GM18498 (cell line): ENCODE results near the gene SP140L.
"Not testable (repeated sequence)": the region's sequence is repeated elsewhere in the genome, so short reads cannot be mapped to it uniquely, and the experiment has no call there.

Experiments used
- ATAC-seq: cut with Tn5 transposase; IDR thresholded peaks from one replicate; pipeline ENCODE4 v1.9.1; 2021; ENCODE audit warnings: mild to moderate bottlenecking, moderate library complexity; ENCODE audit not compliant: unreplicated experiment

Gene SP140L

DNA sequence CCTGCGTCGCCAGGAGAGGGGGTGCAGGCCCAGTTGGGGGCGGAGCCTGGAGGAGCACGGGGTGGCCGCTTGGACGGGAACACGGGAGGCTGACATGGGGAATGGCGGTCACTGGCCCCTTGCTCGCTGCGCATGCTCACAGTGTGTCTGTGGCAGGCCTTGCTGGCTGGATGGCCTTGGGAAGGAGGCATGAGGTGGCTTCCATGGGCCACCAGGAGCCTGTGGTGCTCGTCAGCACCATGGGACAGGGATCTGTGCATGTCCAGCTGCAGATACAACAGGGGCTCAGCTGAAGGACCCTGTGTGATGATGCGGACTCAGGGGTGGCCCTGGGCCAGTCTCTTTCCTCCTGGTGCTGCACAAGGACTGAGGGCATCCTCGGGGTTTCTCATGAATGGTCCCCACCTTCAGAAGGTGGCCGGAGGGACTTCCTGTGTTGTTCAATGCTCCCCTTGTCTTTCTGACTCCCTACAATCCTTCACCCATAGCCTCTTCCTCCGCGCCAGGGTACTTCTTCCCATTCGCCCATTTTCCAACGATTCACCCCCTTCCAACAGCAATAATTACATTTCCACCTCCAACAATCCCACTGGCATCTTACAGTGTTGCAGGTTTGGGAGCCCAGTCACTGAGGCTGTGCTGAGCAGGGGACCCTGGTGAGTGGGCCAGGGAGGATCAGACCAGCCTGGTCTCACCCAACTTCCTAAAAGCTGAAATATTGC is 3.4 kb upstream of the SP140L start:
- no peak for ATAC-seq

GRCh38 chr2:230324503-230324902 is 2.5 kb upstream of the SP140L start:
- ATAC-seq = no peak

DNA sequence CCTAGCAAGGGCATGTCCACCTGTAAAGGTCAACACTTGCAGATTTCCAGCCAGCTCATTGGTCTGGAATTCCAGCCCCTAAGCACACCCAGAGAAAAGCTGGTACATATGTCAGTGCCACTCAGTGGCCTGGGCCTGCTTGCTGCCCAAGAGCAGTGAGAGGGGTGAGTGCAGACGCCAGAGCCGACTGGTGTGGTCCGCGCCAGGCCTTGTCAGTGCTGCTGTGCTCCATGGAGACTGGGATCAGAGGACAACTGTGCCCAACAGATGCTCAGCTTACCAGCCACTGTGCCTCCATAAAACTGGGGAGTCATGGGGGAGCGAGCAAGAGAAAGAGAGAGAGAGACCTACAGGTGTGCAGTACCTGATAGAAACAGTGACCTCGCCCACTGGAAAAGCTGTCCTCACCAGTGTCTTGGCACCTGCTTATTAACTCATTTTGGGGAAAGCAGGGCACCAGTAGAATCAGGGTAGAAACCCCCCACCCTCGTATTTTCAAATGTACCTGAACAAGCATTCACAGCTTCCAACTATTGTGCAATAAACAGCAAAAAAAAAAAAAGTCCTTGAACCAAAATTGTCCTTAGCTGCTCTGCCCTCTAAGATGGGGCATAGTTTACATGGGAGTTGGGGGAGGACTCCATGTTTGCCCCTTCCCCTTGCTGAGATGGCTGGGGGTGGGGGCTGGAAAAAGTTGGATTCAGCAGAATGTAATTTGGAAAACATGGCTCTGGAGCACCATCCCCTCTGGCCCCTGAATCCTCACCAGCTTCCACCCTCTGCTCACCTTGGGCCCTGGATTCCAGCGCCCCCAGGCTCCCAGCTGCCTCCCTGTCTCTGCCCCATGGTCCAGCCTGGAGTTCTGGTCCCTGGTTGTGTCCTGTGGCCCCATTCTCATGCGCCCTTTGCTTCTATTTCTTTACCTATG is 1.4 kb upstream of the SP140L start:
- no peak for ATAC-seq

GRCh38 chr2:230327418-230328154 is 593 bp downstream of the SP140L start:
- ATAC-seq = peak; percentile 64

- ATAC-seq = no peak
Observed at GRCh38 chr2:230328155-230328458, 1.1 kb downstream of the SP140L start.

DNA sequence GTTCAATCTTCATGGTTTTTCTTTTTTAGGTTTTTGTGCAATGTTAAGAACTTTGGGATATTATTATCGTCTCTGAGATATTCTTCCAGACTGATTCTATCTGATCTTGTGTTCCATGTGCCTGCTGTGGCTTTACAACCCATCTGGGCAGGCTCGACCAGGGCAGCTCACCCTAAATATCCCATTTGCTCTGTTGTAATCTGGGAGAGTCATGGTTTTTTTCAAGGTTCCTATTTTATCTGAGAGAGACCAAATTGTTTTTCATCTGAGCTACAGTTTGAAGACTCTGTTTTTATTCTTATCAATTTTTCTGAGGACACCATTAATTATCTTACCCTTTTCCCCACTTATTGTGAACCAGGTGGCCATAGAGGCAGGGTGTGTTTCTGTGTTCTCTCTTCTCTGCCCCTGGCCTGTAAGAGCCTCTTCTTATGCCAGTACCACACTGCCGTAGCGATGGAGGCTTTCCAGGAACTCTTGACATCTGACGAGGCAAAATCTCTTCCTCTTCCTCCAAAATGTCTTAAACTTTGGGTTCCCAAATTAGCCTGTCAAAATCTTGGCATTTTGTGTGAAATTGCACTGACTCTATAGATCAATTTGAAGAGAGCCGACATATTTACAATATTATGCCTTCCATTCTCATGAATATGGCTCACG is 3.1 kb downstream of the SP140L start:
- ATAC-seq = no peak

GRCh38 chr2:230330725-230331124 is 3.7 kb downstream of the SP140L start:
- ATAC-seq = no peak

GRCh38 chr2:230335461-230335863 is 8.5 kb downstream of the SP140L start:
- ATAC-seq = no peak

GRCh38 chr2:230335864-230336506 is 9.0 kb downstream of the SP140L start:
- ATAC-seq = no peak

GRCh38 chr2:230341936-230342528 is 15.0 kb downstream of the SP140L start:
- ATAC-seq = not testable (repeated sequence)

DNA sequence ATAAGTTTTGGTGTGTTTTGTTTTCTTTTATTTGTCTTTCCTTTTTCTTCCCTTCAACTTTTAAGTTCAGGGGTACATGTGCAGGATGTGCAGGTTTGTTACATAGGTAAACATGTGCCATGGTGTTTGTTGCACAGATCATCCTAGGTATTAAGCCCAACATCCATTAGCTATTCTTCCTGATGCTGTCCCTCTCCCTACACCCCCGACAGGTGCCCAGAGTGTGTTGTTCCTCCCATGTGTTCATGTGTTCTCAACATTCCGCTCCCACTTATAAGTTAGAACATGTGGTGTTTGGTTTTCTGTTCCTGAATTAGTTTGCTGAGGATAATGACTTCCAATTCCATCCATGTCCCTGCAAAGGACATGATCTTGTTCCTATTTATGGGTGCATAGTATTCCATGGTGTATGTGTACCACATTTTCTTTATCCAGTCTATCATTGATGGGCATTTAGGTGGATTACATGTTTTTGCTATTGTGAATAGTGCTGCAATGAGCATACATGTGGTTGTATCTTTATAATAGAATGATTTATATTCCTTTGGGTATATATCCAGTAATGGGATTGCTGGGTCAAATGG is 16.1 kb downstream of the SP140L start:
- not testable (repeated sequence) for ATAC-seq

DNA sequence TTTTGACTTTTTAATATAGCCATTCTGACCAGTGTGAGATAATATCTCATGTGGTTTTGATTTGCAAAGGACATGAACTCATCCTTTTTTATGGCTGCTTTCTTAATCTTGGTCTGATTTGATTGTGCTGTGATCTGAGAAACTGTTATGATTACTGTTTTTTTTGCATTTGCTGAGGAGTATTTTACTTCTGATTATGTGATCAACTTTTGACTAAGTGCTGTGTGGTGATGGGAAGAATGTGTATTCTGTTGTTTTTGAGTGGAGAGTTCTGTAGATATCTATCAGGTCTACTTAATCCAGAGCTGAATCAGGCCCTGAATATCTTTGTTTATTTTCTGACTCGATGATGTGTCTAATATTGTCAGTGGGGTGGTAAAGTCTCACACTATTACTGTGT is 16.8 kb downstream of the SP140L start:
- no peak for ATAC-seq

- ATAC-seq = no peak
Observed at GRCh38 chr2:230346465-230346864, 19.5 kb downstream of the SP140L start.

GRCh38 chr2:230346921-230347533 is 20.0 kb downstream of the SP140L start:
- no peak for ATAC-seq

- ATAC-seq = peak; percentile 62
Observed at GRCh38 chr2:230347659-230348305, 20.8 kb downstream of the SP140L start.

DNA sequence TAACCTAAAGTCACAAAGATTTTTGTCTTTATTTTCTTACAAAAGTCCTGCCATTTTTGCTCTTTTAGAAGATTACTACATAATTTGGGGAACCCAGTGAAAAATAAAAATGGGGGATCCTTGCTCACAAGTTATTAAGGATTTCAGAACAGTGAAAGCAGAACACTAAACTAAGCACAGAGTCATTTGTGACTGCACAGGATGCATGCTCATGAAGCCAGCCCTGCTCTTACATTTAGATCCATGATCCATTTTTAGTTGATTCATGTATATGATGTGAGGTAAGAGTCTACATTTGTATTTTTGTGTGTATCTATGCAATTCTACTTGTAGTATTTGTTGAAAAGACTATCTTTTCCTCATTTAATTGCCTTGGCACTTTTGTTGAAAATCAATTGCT is 21.8 kb downstream of the SP140L start:
- ATAC-seq = no peak

DNA sequence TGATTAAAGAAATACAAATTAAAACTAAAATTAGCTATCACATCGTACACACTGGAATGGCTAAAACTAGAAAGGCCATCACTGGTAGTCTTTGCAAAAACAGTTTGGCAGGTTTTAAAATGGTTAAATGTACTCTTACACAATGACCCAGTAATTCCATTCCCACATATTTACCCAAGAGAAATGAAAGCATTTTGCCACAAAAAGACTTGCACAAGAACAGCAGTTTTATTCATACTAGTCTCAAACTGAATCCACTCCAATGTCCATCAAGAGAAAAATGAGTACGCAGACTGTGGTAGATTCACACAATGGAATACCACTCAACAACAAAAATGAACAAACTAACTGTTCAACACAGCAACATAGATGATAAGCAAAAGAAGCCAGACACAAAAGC is 29.1 kb downstream of the SP140L start:
- no peak for ATAC-seq

DNA sequence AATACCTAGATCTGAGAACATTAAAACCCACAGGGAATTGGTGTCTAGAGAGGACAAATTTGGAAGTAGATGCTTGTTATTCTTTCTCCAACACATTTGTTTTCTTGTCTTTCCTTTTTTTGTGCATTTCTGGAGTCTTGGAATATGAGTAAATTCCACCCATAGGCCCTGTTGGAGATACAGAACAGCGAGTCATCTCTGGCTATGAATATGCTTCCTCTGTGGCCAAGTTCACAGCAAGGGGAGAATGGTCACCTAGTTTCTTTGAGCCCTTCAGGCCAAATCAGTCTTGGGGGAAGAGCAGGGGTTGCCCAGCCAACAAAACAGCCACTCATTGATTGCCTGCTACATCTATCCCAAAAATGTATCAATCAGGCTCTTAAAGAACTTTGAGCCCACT is 31.3 kb downstream of the SP140L start:
- no peak for ATAC-seq

- ATAC-seq = no peak
Observed at GRCh38 chr2:230360028-230360427, 33.0 kb downstream of the SP140L start.
